Activated naive CD4-positive, alpha-beta T cell treated with anti-CD3 and anti-CD28 coated beads, Interleukin-2, amount 50 U/mL, for 24 hours (primary cell): ENCODE data around the gene SYNDIG1.

Experiments used
- H3K27ac Mint-ChIP-seq: one replicate; pipeline ENCODE4 v1.8.0; 2021; ENCODE audit warnings: mild to moderate bottlenecking, mixed read lengths
- H3K27me3 Mint-ChIP-seq: one replicate; pipeline ENCODE4 v1.8.0; 2021; ENCODE audit warnings: mixed read lengths
- H3K36me3 Mint-ChIP-seq: one replicate; pipeline ENCODE4 v1.8.0; 2021; ENCODE audit warnings: mixed read lengths
- H3K4me1 Mint-ChIP-seq: one replicate; pipeline ENCODE4 v1.8.0; 2021; ENCODE audit warnings: mixed read lengths
- H3K4me3 Mint-ChIP-seq: one replicate; pipeline ENCODE4 v1.8.0; 2021; ENCODE audit warnings: mild to moderate bottlenecking, mixed read lengths
- H3K9me3 Mint-ChIP-seq: one replicate; pipeline ENCODE4 v1.8.0; 2021; ENCODE audit warnings: mixed read lengths

SYNDIG1 gene

GRCh38 chr20:24600012-24600411 is 130.6 kb downstream of the SYNDIG1 start:
- no peaks in the 10 kb centered on the region for H3K4me1 Mint-ChIP-seq
- H3K4me3 Mint-ChIP-seq = no peak overlapping the region
- peaks cover 3% of the 10 kb centered on the region for H3K36me3 Mint-ChIP-seq
- H3K27ac Mint-ChIP-seq = no peak overlapping the region
- H3K27me3 Mint-ChIP-seq = peaks cover 11% of the 10 kb centered on the region
- H3K9me3 Mint-ChIP-seq = peaks cover 20% of the 10 kb centered on the region

- Mint-ChIP-seq H3K9me3 (peaks cover 20% of the 10 kb centered on the region), H3K27me3 (peaks cover 13% of the 10 kb centered on the region), H3K4me1 (no peaks in the 10 kb centered on the region), H3K4me3 (no peak overlapping the region), H3K27ac (no peak overlapping the region), H3K36me3 (peaks cover 3% of the 10 kb centered on the region)
These were observed 134.0 kb downstream of the SYNDIG1 start for GRCh38 chr20:24603454-24603853.

GRCh38 chr20:24604966-24605665 is 135.7 kb downstream of the SYNDIG1 start:
- Mint-ChIP-seq H3K36me3 (no peaks in the 10 kb centered on the region), H3K4me1 (no peaks in the 10 kb centered on the region), H3K27ac (no peak overlapping the region), H3K27me3 (peaks cover 6% of the 10 kb centered on the region), H3K4me3 (no peak overlapping the region), H3K9me3 (peaks cover 10% of the 10 kb centered on the region)

- H3K27me3 Mint-ChIP-seq = peaks cover 6% of the 10 kb centered on the region
- H3K4me1 Mint-ChIP-seq = no peaks in the 10 kb centered on the region
- H3K27ac Mint-ChIP-seq = no peak overlapping the region
- no peak overlapping the region for H3K4me3 Mint-ChIP-seq
- peaks cover 10% of the 10 kb centered on the region for H3K9me3 Mint-ChIP-seq
- no peaks in the 10 kb centered on the region for H3K36me3 Mint-ChIP-seq
These were observed 136.6 kb downstream of the SYNDIG1 start for GRCh38 chr20:24605937-24606455.

GRCh38 chr20:24607402-24607801 is 138.0 kb downstream of the SYNDIG1 start:
- H3K4me1 Mint-ChIP-seq = no peaks in the 10 kb centered on the region
- peaks cover 2% of the 10 kb centered on the region for H3K9me3 Mint-ChIP-seq
- no peak overlapping the region for H3K27ac Mint-ChIP-seq

GRCh38 chr20:24608926-24609667 is 139.7 kb downstream of the SYNDIG1 start:
- no peaks in the 10 kb centered on the region for H3K9me3 Mint-ChIP-seq
- no peaks in the 10 kb centered on the region for H3K4me1 Mint-ChIP-seq
- H3K27me3 Mint-ChIP-seq = peaks cover 3% of the 10 kb centered on the region
- no peak overlapping the region for H3K4me3 Mint-ChIP-seq
- H3K27ac Mint-ChIP-seq = no peak overlapping the region
- no peaks in the 10 kb centered on the region for H3K36me3 Mint-ChIP-seq

More at GRCh38 chr20:24607402-24607801, 138.0 kb downstream of the SYNDIG1 start:
- H3K36me3 Mint-ChIP-seq = no peaks in the 10 kb centered on the region
- no peak overlapping the region for H3K4me3 Mint-ChIP-seq
- H3K27me3 Mint-ChIP-seq = peaks cover 6% of the 10 kb centered on the region

GRCh38 chr20:24609757-24610156 is 140.3 kb downstream of the SYNDIG1 start:
- Mint-ChIP-seq H3K4me1 (no peaks in the 10 kb centered on the region), H3K36me3 (no peaks in the 10 kb centered on the region)

GRCh38 chr20:24610341-24611115 is 141.1 kb downstream of the SYNDIG1 start:
- Mint-ChIP-seq H3K9me3 (no peaks in the 10 kb centered on the region), H3K4me3 (no peak overlapping the region), H3K36me3 (no peaks in the 10 kb centered on the region), H3K27ac (no peak overlapping the region), H3K4me1 (no peaks in the 10 kb centered on the region), H3K27me3 (peaks cover 2% of the 10 kb centered on the region)

More at GRCh38 chr20:24609757-24610156, 140.3 kb downstream of the SYNDIG1 start:
- no peak overlapping the region for H3K27ac Mint-ChIP-seq
- no peak overlapping the region for H3K4me3 Mint-ChIP-seq
- no peaks in the 10 kb centered on the region for H3K9me3 Mint-ChIP-seq
- H3K27me3 Mint-ChIP-seq = peaks cover 2% of the 10 kb centered on the region

GRCh38 chr20:24611360-24612140 is 142.1 kb downstream of the SYNDIG1 start:
- Mint-ChIP-seq H3K4me3 (no peak overlapping the region), H3K27me3 (peaks cover under 1% of the 10 kb centered on the region), H3K36me3 (no peaks in the 10 kb centered on the region), H3K4me1 (no peaks in the 10 kb centered on the region), H3K9me3 (no peaks in the 10 kb centered on the region), H3K27ac (no peak overlapping the region)

- Mint-ChIP-seq H3K36me3 (no peaks in the 10 kb centered on the region), H3K27ac (no peak overlapping the region), H3K4me3 (no peak overlapping the region), H3K27me3 (no peaks in the 10 kb centered on the region), H3K4me1 (no peaks in the 10 kb centered on the region), H3K9me3 (no peaks in the 10 kb centered on the region)
These were observed 143.7 kb downstream of the SYNDIG1 start for GRCh38 chr20:24612799-24613775.

- H3K27ac Mint-ChIP-seq = no peak overlapping the region
- H3K9me3 Mint-ChIP-seq = no peaks in the 10 kb centered on the region
- H3K4me1 Mint-ChIP-seq = no peaks in the 10 kb centered on the region
- H3K27me3 Mint-ChIP-seq = no peaks in the 10 kb centered on the region
- no peak overlapping the region for H3K4me3 Mint-ChIP-seq
- H3K36me3 Mint-ChIP-seq = no peaks in the 10 kb centered on the region
These were observed 144.9 kb downstream of the SYNDIG1 start for GRCh38 chr20:24614341-24614740.

- Mint-ChIP-seq H3K36me3 (no peaks in the 10 kb centered on the region), H3K9me3 (no peaks in the 10 kb centered on the region), H3K27me3 (no peaks in the 10 kb centered on the region), H3K4me1 (no peaks in the 10 kb centered on the region), H3K4me3 (no peak overlapping the region), H3K27ac (no peak overlapping the region)
These were observed 145.9 kb downstream of the SYNDIG1 start for GRCh38 chr20:24615353-24615752.

- H3K9me3 Mint-ChIP-seq = no peaks in the 10 kb centered on the region
- no peak overlapping the region for H3K27ac Mint-ChIP-seq
- no peaks in the 10 kb centered on the region for H3K27me3 Mint-ChIP-seq
- no peaks in the 10 kb centered on the region for H3K36me3 Mint-ChIP-seq
- H3K4me1 Mint-ChIP-seq = no peaks in the 10 kb centered on the region
- H3K4me3 Mint-ChIP-seq = no peak overlapping the region
These were observed 147.0 kb downstream of the SYNDIG1 start for GRCh38 chr20:24616258-24617079.
